Measurements from ENCODE around the gene LRRD1.
"Not testable (repeated sequence)": the region's sequence is repeated elsewhere in the genome, so short reads cannot be mapped to it uniquely, and the experiment has no call there.

LRRD1 gene
- total RNA-seq = 0.07 to 0.58 (median 0.11) reads per million in 3 experiments

- peak; percentile 84 for DNase-seq
These were observed at the start of gene LRRD1 for GRCh38 chr7:92178928-92179924. Gene LRRD1 (minus strand): TSS chr7:92179142. CDS start chr7:92165202, 13,940 bp downstream.

GRCh38 chr7:92228742-92229141 lies 49.8 kb upstream of the LRRD1 start:
- DNase-seq = no peak

- DNase-seq = no peak
These were observed 49.2 kb upstream of the LRRD1 start for GRCh38 chr7:92228100-92228499.

- no peak for DNase-seq
These were observed 48.0 kb upstream of the LRRD1 start for GRCh38 chr7:92226981-92227380.

- no peak for DNase-seq
These were observed 42.8 kb upstream of the LRRD1 start for GRCh38 chr7:92221766-92222165.

DNA sequence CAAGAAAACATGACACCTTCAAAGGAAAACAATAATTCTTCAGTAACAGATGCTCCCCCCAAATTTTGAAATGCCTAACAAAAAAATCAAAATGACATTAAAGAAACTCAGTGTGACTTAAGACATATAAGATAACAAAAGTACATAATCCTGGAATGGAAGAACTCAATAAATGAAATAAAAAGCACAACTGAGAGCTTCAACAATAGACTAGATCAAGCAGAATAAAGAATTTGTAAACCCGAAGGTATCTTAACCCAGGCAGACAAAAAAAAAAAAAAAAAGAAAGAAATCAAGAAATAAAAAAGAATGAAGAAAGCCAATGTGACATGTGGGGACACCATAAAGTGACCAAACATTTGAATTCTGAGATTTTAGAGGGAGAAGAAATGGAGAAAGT lies 27.7 kb upstream of the LRRD1 start:
- no peak for DNase-seq

DNA sequence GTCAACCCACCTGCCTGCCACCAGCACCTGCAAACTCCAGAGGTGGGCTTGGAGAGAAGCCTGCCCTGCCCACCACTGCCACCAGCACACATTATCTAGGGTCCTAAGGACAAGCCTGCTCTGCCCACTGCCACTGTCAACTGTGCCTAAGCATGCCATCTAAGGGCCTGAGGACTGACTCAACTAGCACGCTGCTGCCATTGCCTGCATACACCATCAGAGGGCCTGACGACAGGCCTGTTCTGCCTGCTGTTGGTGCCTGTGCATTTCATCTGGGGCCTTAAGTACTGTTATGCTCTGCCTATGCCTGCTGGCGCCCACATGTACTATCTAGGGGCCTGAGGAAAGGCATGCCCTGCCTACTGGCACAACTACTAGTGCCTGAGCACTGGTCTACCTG lies 27.0 kb upstream of the LRRD1 start:
- DNase-seq = no peak

- DNase-seq = no peak
These were observed 21.8 kb upstream of the LRRD1 start for GRCh38 chr7:92200791-92201190.

DNA sequence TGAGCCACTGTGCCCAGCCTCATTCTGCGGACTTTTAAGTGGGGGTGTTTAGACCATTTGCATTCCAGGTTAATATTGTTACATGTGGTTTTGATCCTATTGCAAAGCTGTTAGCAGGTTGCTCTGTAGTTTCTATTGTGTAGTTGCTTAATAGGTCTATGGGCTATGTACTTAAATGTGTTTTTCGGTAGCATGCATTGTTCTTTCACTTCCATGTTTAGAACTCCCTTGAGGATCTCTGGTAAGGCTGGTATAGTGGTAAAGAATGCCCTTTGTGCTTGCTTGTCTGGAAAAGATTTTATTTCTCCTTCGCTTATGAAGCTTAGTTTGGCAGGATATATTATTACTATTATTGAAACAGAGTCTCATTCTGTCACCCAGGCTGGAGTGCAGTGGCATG lies 13.4 kb upstream of the LRRD1 start:
- no peak for DNase-seq

GRCh38 chr7:92189246-92189645 lies 10.3 kb upstream of the LRRD1 start:
- not testable (repeated sequence) for DNase-seq

DNA sequence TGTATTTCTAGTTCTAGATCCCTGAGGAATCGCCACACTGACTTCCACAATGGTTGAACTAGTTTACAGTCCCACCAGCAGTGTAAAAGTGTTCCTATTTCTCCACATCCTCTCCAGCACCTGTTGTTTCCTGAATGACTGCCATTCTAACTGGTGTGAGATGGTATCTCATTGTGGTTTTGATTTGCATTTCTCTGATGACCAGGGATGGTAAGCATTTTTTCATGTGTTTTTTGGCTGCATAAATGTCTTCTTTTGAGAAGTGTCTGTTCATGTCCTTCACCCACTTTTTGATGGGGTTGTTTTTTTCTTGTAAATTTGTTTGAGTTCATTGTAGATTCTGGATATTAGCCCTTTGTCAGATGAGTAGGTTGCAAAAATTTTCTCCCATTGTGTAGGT lies 5.4 kb upstream of the LRRD1 start:
- DNase-seq = not testable (repeated sequence)

DNA sequence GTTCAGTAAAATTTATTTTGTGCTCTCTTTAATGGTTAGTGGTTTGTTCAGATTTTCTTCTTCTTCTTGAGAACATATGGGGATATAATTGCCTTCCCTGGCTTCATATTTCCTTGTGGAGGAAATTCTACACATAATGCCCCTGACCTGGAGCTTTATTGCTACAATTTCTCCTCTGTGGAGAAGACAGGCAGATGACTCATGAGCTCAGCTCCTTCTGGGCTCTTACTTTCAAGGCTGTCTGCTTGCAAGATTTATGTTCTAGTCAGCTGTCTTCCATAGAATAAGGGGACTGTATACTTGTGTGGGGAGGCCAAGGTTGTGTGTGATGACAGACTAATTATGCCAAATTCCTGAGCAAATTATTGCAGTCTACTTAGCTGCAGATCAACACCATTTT lies 1.6 kb downstream of the LRRD1 start:
- no peak for DNase-seq

DNA sequence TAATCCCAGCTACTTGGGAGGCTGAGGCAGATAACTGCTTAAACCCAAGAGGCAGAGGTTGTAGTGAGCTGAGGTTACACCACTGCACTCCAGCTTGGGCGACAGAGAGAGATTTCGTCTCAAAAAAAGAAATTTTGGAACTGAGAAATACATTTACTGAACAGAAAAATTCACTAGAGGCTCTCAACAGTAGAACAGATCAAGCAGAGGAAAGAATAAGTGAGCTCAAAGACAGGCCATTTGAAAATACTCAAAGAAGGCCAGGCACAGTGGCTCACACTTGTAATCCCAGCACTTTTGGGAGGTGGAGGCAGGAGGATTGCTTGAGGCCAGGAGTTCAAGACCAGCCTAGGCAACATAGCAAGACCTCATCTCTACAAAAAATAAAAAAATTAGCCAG lies 9.4 kb downstream of the LRRD1 start:
- not testable (repeated sequence) for DNase-seq

GRCh38 chr7:92161271-92161670 lies 17.7 kb downstream of the LRRD1 start:
- no peak for DNase-seq

DNA sequence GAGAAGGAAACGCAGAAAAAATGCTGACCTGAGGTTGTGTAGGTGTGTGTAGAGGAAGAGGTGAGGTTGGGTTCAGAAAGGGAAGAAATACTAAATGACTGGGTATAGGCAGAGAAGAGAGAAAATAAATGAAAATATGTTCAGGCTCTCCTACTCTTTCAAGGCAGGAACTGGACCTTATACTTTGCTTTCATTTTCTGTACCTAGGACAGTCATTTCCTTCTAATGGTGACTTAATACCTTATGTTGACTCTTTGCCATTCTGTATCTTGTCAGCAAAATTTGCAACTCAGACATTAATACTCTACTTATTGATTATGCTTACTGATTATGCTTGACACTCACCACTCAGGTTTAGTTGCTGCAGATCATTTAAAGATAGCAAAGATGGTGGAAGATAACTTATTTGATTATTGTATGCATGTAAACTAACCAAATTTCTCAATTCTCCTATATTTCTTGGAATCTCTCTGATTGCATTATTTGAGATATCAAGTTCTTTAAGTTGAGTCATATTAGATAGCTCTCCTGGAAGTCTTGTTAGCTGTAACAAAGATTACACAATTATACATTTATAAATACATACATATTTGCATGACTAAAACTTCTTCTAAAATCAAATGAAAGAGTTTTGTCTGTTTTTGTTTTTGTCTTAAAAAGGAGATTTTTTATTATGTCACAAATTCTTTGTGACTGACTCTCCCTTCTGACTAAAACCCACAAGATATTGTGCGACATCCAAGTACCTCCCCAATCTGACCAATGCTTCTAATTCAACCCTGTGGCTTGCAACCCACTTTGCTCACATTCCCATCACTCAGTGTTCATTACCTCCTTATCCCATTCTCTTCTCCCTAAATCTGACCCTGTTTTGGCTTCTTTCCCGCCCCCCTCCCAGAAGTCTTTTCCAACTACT lies 20.0 kb downstream of the LRRD1 start:
- no peak for DNase-seq

- no peak for DNase-seq
These were observed 22.0 kb downstream of the LRRD1 start for GRCh38 chr7:92156990-92157389.

GRCh38 chr7:92155108-92155739 lies 23.7 kb downstream of the LRRD1 start:
- DNase-seq = no peak

GRCh38 chr7:92150450-92151017 lies 28.4 kb downstream of the LRRD1 start:
- no peak for DNase-seq

DNA sequence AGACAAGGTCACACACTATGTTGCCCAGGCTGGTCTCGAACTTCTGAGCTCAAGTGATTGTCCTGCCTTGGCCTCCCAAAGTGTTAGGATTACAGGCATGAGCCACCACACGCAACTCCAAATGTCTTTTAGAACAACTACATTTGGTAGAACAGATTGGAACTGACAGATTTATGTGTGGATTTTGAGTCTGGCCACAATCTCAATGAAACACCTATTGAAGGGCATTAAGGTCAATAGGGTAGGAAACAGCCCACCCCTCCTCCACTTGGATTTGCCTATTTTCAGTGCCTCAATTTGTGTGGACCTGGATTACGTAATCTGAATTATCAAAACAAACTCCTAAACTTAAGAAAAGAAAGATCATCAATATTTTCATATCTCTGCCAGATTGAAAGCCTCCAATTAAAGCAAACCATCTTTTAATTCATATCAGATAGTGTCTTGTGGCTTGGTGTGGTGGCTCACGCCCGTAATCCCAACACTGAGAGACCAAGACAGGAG lies 29.2 kb downstream of the LRRD1 start:
- no peak for DNase-seq

GRCh38 chr7:92143192-92143880 lies 35.6 kb downstream of the LRRD1 start:
- not testable (repeated sequence) for DNase-seq

DNA sequence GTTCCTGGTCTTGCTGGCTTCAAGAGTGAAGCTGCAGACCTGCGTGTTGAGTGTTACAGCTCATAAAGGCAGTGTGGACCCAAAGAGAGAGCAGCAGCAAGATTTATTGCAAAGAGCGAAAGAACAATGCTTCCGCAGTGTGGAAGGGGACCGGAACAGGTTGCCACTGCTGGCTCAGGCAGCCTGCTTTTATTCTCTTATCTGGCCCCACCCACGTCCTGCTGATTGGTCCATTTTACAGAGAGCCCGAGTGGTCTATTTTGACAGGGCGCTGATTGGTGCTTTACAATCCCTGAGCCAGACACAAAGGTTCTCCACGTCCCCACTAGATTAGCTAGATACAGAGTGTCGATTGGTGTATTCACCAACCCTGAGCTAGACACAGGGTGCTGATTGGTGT lies 36.2 kb downstream of the LRRD1 start:
- not testable (repeated sequence) for DNase-seq

- DNase-seq = no peak
These were observed 37.8 kb downstream of the LRRD1 start for GRCh38 chr7:92141161-92141560.

All from central memory CD4-positive, alpha-beta T cell (primary cell).